Erythroblast (primary cell): ENCODE data around the gene SKA3.

ENCODE experiments used
- GATA1 ChIP-seq: IDR thresholded peaks from 2 replicates; pipeline ENCODE4 v1.6.1; 2011; ENCODE audit warnings: low read depth, mild to moderate bottlenecking, control low read depth, low read length, moderate library complexity
- POLR2A ChIP-seq: IDR thresholded peaks from 2 replicates; pipeline ENCODE4 v1.6.1; 2011; ENCODE audit warnings: mild to moderate bottlenecking, low read length

DNA sequence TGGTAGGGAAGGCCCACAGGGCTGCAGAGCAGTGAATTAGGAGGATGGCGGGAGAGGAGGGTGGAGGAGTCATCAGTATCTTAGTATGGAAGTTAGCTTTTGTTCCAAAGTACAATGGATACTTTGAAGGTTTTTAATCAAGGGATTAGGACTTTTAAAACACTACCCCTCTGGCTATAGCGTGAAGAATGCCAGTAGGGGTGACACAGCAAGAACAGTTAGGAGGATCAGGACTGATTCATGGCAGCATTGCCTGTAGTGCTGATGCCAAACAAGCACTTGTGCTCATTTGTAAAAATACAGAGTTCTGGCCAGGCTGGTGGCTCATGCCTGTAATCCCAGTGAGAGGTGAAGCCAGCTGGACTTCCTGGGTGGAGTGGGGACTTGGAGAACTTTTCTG is 46.2 kb downstream of the SKA3 start:
- no peak for TF ChIP-seq POLR2A
- no peak for TF ChIP-seq GATA1
